Parathyroid adenoma (tissue), 2 donors: ENCODE measurements around the gene OR1B1.

Source experiments
- H2AFZ ChIP-seq: fragments of 300-600 bp; sonication (generic); one replicate; pipeline ENCODE4 v1.7.0; 2017; ENCODE audit warnings: antibody characterized with exemption, mild to moderate bottlenecking
- H3K27ac ChIP-seq: fragments of 300-600 bp; sonication (generic); one replicate; pipeline ENCODE4 v1.7.0; 2017
- H3K27me3 ChIP-seq: fragments of 300-600 bp; sonication (generic); one replicate; pipeline ENCODE4 v1.7.0; 2017; ENCODE audit warnings: low read length; ENCODE audit not compliant: control insufficient read depth, insufficient read depth
- H3K36me3 ChIP-seq: fragments of 300-600 bp; sonication (generic); one replicate; pipeline ENCODE4 v1.7.0; 2017; ENCODE audit warnings: low read length; ENCODE audit not compliant: control insufficient read depth, insufficient read depth
- H3K4me1 ChIP-seq: fragments of 300-600 bp; sonication (generic); one replicate; pipeline ENCODE4 v1.7.0; 2017; ENCODE audit warnings: control low read depth
- H3K4me2 ChIP-seq: fragments of 300-600 bp; sonication (generic); one replicate; pipeline ENCODE4 v1.7.0; 2017; ENCODE audit warnings: low read length
- H3K4me3 ChIP-seq: fragments of 300-600 bp; sonication (generic); one replicate; pipeline ENCODE4 v1.7.0; 2017; ENCODE audit warnings: low read depth, low read length
- H3K79me2 ChIP-seq: fragments of 300-600 bp; sonication (generic); one replicate; pipeline ENCODE4 v1.7.0; 2017; ENCODE audit warnings: control low read depth
- H3K9ac ChIP-seq: fragments of 300-600 bp; sonication (generic); one replicate; pipeline ENCODE4 v1.7.0; 2017; ENCODE audit warnings: mild to moderate bottlenecking
- H3K9me3 ChIP-seq: fragments of 300-600 bp; sonication (generic); one replicate; pipeline ENCODE4 v1.7.0; 2017; ENCODE audit warnings: low read length; ENCODE audit not compliant: control insufficient read depth
- TF ChIP-seq, protein P1 (sequence below): fragments of 300-600 bp; sonication (generic); IDR thresholded peaks from one replicate; pipeline ENCODE4 v1.7.0; 2017; ENCODE audit warnings: antibody characterized with exemption, mild to moderate bottlenecking
- donor health status: primary hyperparathyroidism.

OR1B1 gene

DNA sequence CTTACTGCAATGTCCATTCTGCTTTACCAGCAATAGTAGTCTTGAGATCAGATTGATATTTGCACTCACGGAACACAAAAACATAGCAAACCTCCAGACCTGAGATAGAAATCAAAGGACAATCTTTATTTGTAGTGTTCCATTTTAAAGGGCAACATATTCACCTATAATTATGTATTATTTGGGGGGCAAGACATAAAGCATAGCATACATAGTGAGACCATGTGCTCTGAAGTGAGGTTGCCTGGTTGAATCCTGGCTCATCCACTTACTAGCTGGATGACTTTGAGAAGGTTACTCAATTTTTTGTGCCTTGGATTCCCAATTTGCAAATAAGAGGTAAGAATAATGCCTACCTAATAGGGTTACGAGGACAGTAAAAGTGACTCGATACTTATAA is at the start of gene OR1B1:
OR1B1 (minus strand) TSS at position 101 of the 400 bp plus-strand sequence.
- TF ChIP-seq, protein P1, sequence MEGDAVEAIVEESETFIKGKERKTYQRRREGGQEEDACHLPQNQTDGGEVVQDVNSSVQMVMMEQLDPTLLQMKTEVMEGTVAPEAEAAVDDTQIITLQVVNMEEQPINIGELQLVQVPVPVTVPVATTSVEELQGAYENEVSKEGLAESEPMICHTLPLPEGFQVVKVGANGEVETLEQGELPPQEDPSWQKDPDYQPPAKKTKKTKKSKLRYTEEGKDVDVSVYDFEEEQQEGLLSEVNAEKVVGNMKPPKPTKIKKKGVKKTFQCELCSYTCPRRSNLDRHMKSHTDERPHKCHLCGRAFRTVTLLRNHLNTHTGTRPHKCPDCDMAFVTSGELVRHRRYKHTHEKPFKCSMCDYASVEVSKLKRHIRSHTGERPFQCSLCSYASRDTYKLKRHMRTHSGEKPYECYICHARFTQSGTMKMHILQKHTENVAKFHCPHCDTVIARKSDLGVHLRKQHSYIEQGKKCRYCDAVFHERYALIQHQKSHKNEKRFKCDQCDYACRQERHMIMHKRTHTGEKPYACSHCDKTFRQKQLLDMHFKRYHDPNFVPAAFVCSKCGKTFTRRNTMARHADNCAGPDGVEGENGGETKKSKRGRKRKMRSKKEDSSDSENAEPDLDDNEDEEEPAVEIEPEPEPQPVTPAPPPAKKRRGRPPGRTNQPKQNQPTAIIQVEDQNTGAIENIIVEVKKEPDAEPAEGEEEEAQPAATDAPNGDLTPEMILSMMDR = no peak
- Histone ChIP-seq H3K9ac (no peak within 1 kb of the TSS), H3K9me3 (no peaks in the 10 kb centered on the region), H3K27me3 (no peaks in the 10 kb centered on the region), H3K4me1 (no peaks in the 10 kb centered on the region), H3K79me2 (no peaks in the 10 kb centered on the region), H3K27ac (no peak within 1 kb of the TSS), H2AFZ (no peak within 1 kb of the TSS), H3K4me3 (no peak within 1 kb of the TSS), H3K4me2 (no peak within 1 kb of the TSS), H3K36me3 (no peaks in the 10 kb centered on the region)

DNA sequence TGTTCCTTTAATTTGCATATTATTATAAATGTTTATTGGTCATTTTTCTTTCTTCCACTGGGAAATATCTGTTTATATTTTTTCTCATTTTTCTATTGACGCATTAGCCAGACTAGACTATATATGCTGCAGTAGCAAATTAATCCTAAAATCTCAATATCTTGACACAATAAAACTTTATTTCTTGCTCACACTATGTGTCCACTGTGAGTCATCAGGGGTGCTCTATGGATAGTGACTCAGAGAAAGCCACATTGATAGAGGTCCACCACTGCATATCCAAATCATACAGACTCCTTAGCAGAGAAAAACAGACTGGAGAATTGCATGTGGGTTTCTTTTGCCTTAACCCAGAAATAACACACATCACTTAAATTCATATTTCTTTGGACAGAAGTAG is 38.3 kb upstream of the OR1B1 start:
- Histone ChIP-seq H3K27me3 (no peaks in the 10 kb centered on the region), H3K27ac (no peak overlapping the region), H3K36me3 (no peaks in the 10 kb centered on the region), H3K9me3 (no peaks in the 10 kb centered on the region), H3K9ac (no peak overlapping the region), H3K4me1 (no peaks in the 10 kb centered on the region), H3K4me3 (no peak overlapping the region), H3K4me2 (no peak overlapping the region), H3K79me2 (no peaks in the 10 kb centered on the region), H2AFZ (no peak overlapping the region)
- TF ChIP-seq, protein P1 = no peak

DNA sequence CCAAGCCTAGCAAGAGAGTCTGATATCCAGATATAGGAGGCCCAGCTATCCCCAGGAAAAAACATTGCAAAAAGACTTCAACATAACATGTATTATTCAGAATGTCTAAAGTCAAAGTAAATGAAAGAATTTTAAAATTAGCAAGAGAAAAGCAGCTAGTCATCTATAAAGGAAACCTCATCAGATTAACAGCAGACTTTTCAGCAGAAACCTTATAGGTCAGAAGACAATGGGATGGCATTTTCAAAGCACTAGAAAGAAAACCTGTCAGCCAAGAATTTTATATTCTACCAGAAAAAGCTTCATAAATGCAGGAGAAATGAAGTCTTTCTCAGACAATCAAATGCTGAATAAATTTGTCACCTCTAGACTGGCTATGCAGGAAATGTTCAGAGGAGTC is 27.4 kb upstream of the OR1B1 start:
- Histone ChIP-seq H3K36me3 (no peaks in the 10 kb centered on the region), H3K4me1 (no peaks in the 10 kb centered on the region), H3K4me2 (no peak overlapping the region), H3K4me3 (no peak overlapping the region), H3K9me3 (no peaks in the 10 kb centered on the region), H2AFZ (no peak overlapping the region), H3K27me3 (no peaks in the 10 kb centered on the region), H3K27ac (no peak overlapping the region), H3K9ac (no peak overlapping the region), H3K79me2 (no peaks in the 10 kb centered on the region)
- TF ChIP-seq, protein P1 = no peak

DNA sequence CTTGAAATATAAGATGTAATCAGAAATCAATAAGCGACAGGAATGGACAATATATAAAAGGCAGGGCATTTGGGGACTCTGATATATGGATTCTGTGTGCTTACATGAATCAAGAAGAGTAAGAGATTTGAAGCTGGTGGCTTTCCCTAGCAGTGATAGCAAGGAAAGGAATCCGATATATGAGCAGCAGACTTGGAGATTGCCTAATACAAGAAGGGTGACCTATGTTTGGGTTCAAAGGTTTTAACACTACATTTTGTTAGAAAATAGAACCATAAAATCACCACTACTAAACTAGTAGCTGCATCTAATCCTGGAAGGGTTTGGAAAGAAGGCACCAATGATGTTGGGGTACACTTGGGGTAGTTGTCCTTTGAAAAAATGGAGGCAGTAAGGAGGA is 15.1 kb upstream of the OR1B1 start:
- Histone ChIP-seq H3K4me2 (no peak overlapping the region), H3K9ac (no peak overlapping the region), H2AFZ (no peak overlapping the region), H3K9me3 (no peaks in the 10 kb centered on the region), H3K4me3 (no peak overlapping the region), H3K27me3 (no peaks in the 10 kb centered on the region), H3K79me2 (no peaks in the 10 kb centered on the region), H3K4me1 (no peaks in the 10 kb centered on the region), H3K27ac (no peak overlapping the region), H3K36me3 (no peaks in the 10 kb centered on the region)
- TF ChIP-seq, protein P1 = no peak

DNA sequence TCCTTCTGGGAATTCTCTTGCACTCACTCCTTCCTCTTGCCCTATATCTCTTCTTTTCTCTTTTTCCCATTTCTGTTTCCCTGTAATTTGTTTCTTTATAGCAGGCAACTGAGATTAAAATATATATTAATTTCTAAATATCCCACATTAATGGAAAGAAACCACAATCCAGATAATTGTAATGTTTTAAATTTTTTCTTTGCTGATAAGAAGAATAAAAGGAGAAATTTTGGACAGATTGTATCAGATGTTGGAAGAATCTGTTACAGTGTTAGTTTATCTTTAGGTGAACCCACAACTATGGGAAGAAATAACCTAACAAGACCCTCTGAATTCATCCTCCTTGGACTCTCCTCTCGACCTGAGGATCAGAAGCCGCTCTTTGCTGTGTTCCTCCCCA is 4.0 kb upstream of the OR1B1 start, which contains the start of gene OR1L1:
OR1L1 (plus strand) TSS at position 301 of the 400 bp plus-strand sequence; CDS start at position 301, 0 bp downstream.
- H3K4me1 ChIP-seq = no peaks in the 10 kb centered on the region
- H2AFZ ChIP-seq = no peak within 1 kb of the TSS
- no peak within 1 kb of the TSS for H3K9ac ChIP-seq

More for the DNA sequence above, 4.0 kb upstream of the OR1B1 start, which contains the start of gene OR1L1:
- no peak within 1 kb of the TSS for H3K4me3 ChIP-seq
- H3K4me2 ChIP-seq = no peak within 1 kb of the TSS
- no peak within 1 kb of the TSS for H3K27ac ChIP-seq
- TF ChIP-seq, protein P1 = no peak
- no peaks in the 10 kb centered on the region for H3K36me3 ChIP-seq
- H3K9me3 ChIP-seq = no peaks in the 10 kb centered on the region
- no peaks in the 10 kb centered on the region for H3K79me2 ChIP-seq
- no peaks in the 10 kb centered on the region for H3K27me3 ChIP-seq
